GM12801 (cell line): ENCODE measurements around the gene DCLK2.

Source experiments
- CTCF ChIP-seq: IDR thresholded peaks from one replicate; pipeline ENCODE4 v1.5.1; 2011; ENCODE audit warnings: control low read depth; ENCODE audit not compliant: insufficient read length; ENCODE audit errors: extremely low read depth

DCLK2 gene

DNA sequence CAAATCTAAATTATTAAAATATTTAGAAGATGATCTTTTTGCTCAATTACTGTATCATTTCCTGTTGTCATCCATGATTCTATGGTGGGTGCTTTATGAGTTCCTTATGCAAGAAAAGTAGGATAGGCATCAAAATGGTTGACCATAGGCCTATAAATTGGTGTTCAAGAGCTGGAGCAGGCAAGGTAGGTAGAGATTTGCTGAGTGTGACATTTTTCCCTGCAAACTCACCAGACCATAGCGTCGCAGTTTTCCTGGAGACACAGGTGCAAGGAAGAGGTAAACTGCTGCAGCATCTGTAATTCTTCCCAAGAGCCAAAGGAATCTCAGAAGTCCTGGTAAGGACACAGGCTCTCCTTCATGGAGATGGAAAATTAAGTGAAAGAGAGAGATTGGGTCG is 33.7 kb upstream of the DCLK2 start:
- no peak for TF ChIP-seq CTCF

DNA sequence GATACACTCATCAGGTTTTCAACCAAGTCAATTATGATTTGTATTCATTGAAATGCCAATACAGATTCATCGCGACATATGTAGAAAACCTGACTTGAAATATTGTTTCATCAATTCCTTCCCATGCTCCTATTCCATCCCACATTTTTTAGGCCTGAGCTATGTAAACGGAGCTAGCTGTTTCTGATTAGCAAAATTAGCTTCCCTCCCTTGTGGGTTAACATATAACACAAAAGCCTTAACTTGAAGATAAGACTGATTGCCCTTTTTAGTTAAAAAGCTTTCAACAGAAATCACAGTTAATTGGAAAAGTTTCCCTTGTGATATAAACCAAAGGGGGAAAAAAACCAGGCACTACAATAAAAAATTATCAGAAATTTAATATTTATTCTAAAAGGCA is 32.8 kb upstream of the DCLK2 start:
- no peak for TF ChIP-seq CTCF

DNA sequence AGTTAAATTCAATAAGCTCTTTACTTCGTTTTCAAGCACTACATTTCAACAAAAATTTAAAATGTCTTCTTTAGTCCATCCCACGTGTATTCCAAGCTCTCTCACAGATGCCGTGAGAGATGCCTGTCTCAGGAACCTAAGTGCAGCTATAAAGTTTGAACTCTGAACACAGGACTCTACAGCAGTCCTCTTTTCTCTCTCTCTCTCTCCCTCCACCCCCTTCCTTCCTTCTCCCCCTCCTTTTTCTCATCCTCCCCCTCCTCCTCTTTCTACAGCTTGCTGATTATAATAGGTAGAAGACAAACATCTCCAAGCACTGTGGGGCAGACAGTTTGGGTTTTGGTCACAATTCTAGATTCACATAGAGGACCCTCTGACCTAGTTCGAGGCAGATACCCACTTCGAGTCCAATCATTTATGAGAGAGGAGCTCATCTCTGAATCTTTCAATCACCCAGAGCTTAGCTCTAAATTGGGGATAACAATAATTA is 31.5 kb upstream of the DCLK2 start:
- TF ChIP-seq CTCF, result no peak

- TF ChIP-seq CTCF, result no peak
Observed at GRCh38 chr4:150047546-150047945, 30.7 kb upstream of the DCLK2 start.

- TF ChIP-seq CTCF, result no peak
Observed at GRCh38 chr4:150049682-150050081, 28.6 kb upstream of the DCLK2 start.

DNA sequence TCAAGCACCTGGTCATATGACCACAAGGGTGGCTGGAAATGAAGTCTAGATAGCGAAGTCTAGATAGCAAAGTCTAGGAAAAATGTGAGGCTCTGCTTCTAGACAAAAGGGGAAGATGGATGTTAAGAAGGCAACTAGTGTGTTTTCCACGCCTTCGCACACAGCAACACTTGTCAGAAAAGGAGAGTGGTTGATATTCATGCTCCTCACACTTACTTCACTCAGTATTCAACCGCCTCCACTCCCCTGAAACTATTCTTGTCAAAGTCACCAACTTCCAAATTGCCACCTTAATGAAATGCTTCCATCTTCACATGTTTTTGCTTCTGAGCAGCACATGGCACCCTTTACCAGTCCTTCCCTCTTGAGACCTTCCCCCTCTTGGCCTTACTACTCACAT is 27.7 kb upstream of the DCLK2 start:
- TF ChIP-seq CTCF, result no peak

GRCh38 chr4:150051111-150051510 is 27.1 kb upstream of the DCLK2 start:
- no peak for TF ChIP-seq CTCF

DNA sequence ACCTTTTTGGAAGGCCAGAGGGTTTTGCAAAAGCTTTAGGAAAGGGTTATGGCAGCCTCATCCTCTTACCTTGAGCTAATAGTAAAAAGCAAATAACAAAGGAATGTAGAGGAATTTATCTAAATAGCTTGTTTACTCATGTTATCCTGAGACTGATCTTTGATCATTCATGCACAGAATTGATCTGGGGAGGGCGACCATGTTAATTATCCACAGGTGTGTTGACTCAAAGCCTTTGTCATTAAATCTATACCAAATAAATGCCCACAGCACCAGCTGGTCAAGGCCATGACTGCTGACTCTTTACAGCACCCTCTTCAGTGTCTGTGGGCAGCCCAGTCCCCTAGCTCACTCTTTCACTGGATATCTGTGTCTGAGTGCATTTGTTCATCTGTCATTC is 22.8 kb upstream of the DCLK2 start:
- no peak for TF ChIP-seq CTCF
